HepG2 (cell line): ENCODE data around the gene FN1. TPM values are rescaled to one million over a fixed set of nuclear protein-coding genes. Genes with fewer than 3 reads are reported as not detected.

Source experiments
- AGO2 ChIP-seq: fragments of 200-400 bp; formaldehyde crosslinking; optimal IDR thresholded peaks from 2 replicates; pipeline ENCODE3; 2017; ENCODE audit warnings: mild to moderate bottlenecking, low read depth, low read length, moderate library complexity
- AKAP8 ChIP-seq: sonication (generic); formaldehyde crosslinking; IDR thresholded peaks from 2 replicates; pipeline ENCODE4 v1.5.1; 2020; ENCODE audit warnings: mild to moderate bottlenecking, missing genetic modification reagents
- BRD4 ChIP-seq: sonication (generic); formaldehyde crosslinking; IDR thresholded peaks from 2 replicates; pipeline ENCODE4 v1.4.0; 2020; ENCODE audit warnings: missing genetic modification reagents
- CHCHD3 ChIP-seq: sonication (generic); formaldehyde crosslinking; IDR thresholded peaks from 2 replicates; pipeline ENCODE4 v1.8.0; 2022; ENCODE audit warnings: mild to moderate bottlenecking, missing genetic modification reagents, moderate library complexity
- GFI1 ChIP-seq: sonication (generic); formaldehyde crosslinking; IDR thresholded peaks from 2 replicates; pipeline ENCODE4 v1.5.0; 2020; ENCODE audit warnings: missing genetic modification reagents, mild to moderate bottlenecking, borderline replicate concordance
- HNRNPL ChIP-seq: fragments of 200-400 bp; formaldehyde crosslinking; IDR thresholded peaks from 2 replicates; pipeline ENCODE4 v1.6.1; 2017; ENCODE audit warnings: mild to moderate bottlenecking, low read depth, low read length
- HNRNPLL ChIP-seq: fragments of 200-400 bp; formaldehyde crosslinking; IDR thresholded peaks from 2 replicates; pipeline ENCODE4 v1.6.1; 2017; ENCODE audit warnings: mild to moderate bottlenecking, low read depth, low read length; ENCODE audit not compliant: poor library complexity, severe bottlenecking
- JUND ChIP-seq: sonication (generic); formaldehyde crosslinking; IDR thresholded peaks from 2 replicates; pipeline ENCODE4 v1.8.0; 2022; ENCODE audit warnings: mild to moderate bottlenecking, missing genetic modification reagents
- NCOA1 ChIP-seq: sonication (generic); formaldehyde crosslinking; IDR thresholded peaks from 2 replicates; pipeline ENCODE4 v1.9.0; 2021; ENCODE audit warnings: missing genetic modification reagents
- POLR2G ChIP-seq: fragments of 200-400 bp; formaldehyde crosslinking; IDR thresholded peaks from 2 replicates; pipeline ENCODE4 v1.6.1; 2018; ENCODE audit warnings: mild to moderate bottlenecking, low read depth, low read length, moderate library complexity
- RARA ChIP-seq: IDR thresholded peaks from 2 replicates; pipeline ENCODE4 v1.6.1; 2016; ENCODE audit warnings: missing genetic modification reagents, missing compliant biosample characterization
- RCOR2 ChIP-seq: IDR thresholded peaks from 2 replicates; pipeline ENCODE4 v1.6.1; 2016; ENCODE audit warnings: missing biosample characterization, missing genetic modification reagents
- RNF2 ChIP-seq: fragments of 450-650 bp; conservative IDR thresholded peaks from 2 replicates; pipeline ENCODE4 v1.6.1; 2016; ENCODE audit warnings: low read depth
- ZFP82 ChIP-seq: sonication (generic); formaldehyde crosslinking; IDR thresholded peaks from 2 replicates; pipeline ENCODE4 v1.5.1; 2020; ENCODE audit warnings: mild to moderate bottlenecking, missing genetic modification reagents, borderline replicate concordance
- ZMAT5 ChIP-seq: sonication (generic); formaldehyde crosslinking; IDR thresholded peaks from 2 replicates; pipeline ENCODE4 v1.5.0; 2020; ENCODE audit warnings: mild to moderate bottlenecking, low read depth, missing genetic modification reagents, borderline replicate concordance
- ZNF121 ChIP-seq: sonication (generic); formaldehyde crosslinking; IDR thresholded peaks from 2 replicates; pipeline ENCODE4 v1.5.0; 2020; ENCODE audit warnings: mild to moderate bottlenecking, missing genetic modification reagents
- ZNF142 ChIP-seq: sonication (generic); formaldehyde crosslinking; IDR thresholded peaks from 2 replicates; pipeline ENCODE4 v1.4.0; 2020; ENCODE audit warnings: missing genetic modification reagents
- ZNF317 ChIP-seq: sonication (generic); formaldehyde crosslinking; IDR thresholded peaks from 2 replicates; pipeline ENCODE4 v1.5.0; 2020; ENCODE audit warnings: mild to moderate bottlenecking, missing genetic modification reagents
- ZNF33B ChIP-seq: sonication (generic); formaldehyde crosslinking; IDR thresholded peaks from 2 replicates; pipeline ENCODE4 v1.5.1; 2020; ENCODE audit warnings: mild to moderate bottlenecking, missing genetic modification reagents
- ZNF558 ChIP-seq: sonication (generic); formaldehyde crosslinking; IDR thresholded peaks from 2 replicates; pipeline ENCODE4 v1.9.0; 2022; ENCODE audit warnings: mild to moderate bottlenecking, missing genetic modification reagents, borderline replicate concordance
- ZNF841 ChIP-seq: sonication (generic); formaldehyde crosslinking; IDR thresholded peaks from 2 replicates; pipeline ENCODE4 v1.8.1; 2023; ENCODE audit warnings: missing genetic modification reagents, borderline replicate concordance
- ZNF878 ChIP-seq: sonication (generic); formaldehyde crosslinking; IDR thresholded peaks from 2 replicates; pipeline ENCODE4 v1.8.1; 2023; ENCODE audit warnings: mild to moderate bottlenecking, missing genetic modification reagents, moderate library complexity
- polyA plus RNA-seq, 8 experiments: library from polyadenylated mRNA; depleted of rRNA in 3 of 8; stranded (reverse) in 7 of 8; unstranded in 1 of 8; fragments of >200 nt; fragmentation: Illumina TruSeq in 4 of 8; extraction: Trizol in 4 of 8; gene quantifications; 2 replicates each; pipeline versions ENCODE4 v1.2.1 to v1.2.3, GENCODE V29; 2011 to 2016; ENCODE audit warnings: low read depth in 4 of 8, missing spikeins in 1 of 8, mixed read lengths in 1 of 8; ENCODE audit not compliant: insufficient read depth in 1 of 8
- total RNA-seq, 5 experiments: library from RNA; depleted of rRNA; stranded (reverse); fragments of >200 nt; fragmentation: Illumina TruSeq; extraction: Trizol; gene quantifications; 2 replicates each; pipeline ENCODE4 v1.2.3, GENCODE V29; 2016; ENCODE audit warnings: low read depth in 1 of 5
- TF ChIP-seq, protein P1 (sequence below): IDR thresholded peaks from 2 replicates; pipeline ENCODE4 v1.6.1; 2016; ENCODE audit warnings: missing compliant biosample characterization, missing genetic modification reagents, borderline replicate concordance

The FN1 gene
- total and polyA plus RNA-seq, 2 of the 13 experiments (the other 11 are each of a cell fraction or from before 2014, with no cell fraction given) = 1,847 to 6,471 TPM

DNA sequence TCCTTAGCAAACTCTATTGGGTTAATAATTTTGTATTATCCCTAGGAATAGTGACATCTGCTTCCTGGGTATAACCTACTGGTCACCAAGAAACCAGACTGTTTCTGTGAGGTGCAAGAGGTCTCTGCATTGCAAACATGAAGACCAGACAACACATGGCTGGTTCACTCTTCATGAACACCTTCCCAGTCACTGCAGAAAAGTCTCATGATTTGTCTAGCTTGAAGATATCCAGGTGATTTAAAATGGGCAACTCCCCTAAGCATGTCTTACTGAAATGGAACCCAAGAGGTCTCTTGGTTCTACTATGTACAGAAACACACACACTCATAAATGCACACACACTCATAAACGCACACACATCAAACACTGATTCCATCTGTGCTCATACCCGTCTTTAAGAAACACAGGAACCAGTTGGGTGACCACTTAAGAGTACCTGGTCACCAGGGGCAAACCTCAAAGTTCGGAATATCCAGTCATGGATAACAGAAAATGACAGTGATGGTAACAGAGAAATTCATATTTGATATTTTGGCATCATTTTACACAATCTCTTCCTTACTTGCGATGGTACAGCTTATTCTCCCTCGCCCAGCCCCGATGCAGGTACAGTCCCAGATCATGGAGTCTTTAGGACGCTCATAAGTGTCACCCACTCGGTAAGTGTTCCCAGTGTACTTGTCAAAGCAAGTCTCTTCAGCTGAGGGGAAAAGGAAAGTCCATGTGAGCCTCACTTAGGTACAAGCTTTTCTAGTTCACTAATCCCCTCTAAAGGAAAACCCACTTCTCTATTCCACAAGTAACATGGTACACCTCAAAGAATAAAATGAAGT lies 2.9 kb downstream of the FN1 start (continued):
- TF ChIP-seq, protein P1, sequence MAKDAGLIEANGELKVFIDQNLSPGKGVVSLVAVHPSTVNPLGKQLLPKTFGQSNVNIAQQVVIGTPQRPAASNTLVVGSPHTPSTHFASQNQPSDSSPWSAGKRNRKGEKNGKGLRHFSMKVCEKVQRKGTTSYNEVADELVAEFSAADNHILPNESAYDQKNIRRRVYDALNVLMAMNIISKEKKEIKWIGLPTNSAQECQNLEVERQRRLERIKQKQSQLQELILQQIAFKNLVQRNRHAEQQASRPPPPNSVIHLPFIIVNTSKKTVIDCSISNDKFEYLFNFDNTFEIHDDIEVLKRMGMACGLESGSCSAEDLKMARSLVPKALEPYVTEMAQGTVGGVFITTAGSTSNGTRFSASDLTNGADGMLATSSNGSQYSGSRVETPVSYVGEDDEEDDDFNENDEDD (CRISPR knock-in tag) = no peak
- TF ChIP-seq ZNF841 (CRISPR knock-in tag) = no peak
- TF ChIP-seq ZMAT5 (CRISPR knock-in tag) = no peak
- TF ChIP-seq ZNF558 = 0 out of 2 replicates have a peak, but pooled peaks have one; percentile 41
- peak; percentile 73 for TF ChIP-seq AGO2
- TF ChIP-seq NCOA1 (CRISPR knock-in tag) = no peak
- TF ChIP-seq ZFP82 (CRISPR knock-in tag) = 0 out of 2 replicates have a peak, but pooled peaks have one; percentile 1
- no peak for TF ChIP-seq ZNF33B (CRISPR knock-in tag)
- no peak for TF ChIP-seq HNRNPLL
- no peak for TF ChIP-seq RNF2
- no peak for TF ChIP-seq RCOR2 (CRISPR knock-in tag)
- peak; percentile 78 for TF ChIP-seq POLR2G
- no peak for TF ChIP-seq CHCHD3 (CRISPR knock-in tag)
- peak; percentile 7; the same call in 1 of the 2 replicates for TF ChIP-seq GFI1 (CRISPR knock-in tag)
- TF ChIP-seq ZNF142 (CRISPR knock-in tag) = no peak
- 0 out of 2 replicates have a peak, but pooled peaks have one; percentile 18 for TF ChIP-seq JUND (CRISPR knock-in tag)
- no peak for TF ChIP-seq BRD4 (CRISPR knock-in tag)
- TF ChIP-seq ZNF121 (CRISPR knock-in tag) = 0 out of 2 replicates have a peak, but pooled peaks have one; percentile 4
- TF ChIP-seq HNRNPL = peak; percentile 56; the same call in 1 of the 2 replicates
- TF ChIP-seq ZNF878 = 0 out of 2 replicates have a peak, but pooled peaks have one; percentile 20
- TF ChIP-seq RARA (CRISPR knock-in tag) = no peak
- no peak for TF ChIP-seq ZNF317 (CRISPR knock-in tag)
- peak; percentile 82; the same call in 1 of the 2 replicates for TF ChIP-seq AKAP8 (CRISPR knock-in tag)
